ENCODE data around the gene DHX30.
"Not testable (repeated sequence)": the region's sequence is repeated elsewhere in the genome, so short reads cannot be mapped to it uniquely, and the experiment has no call there.

Gene DHX30

GRCh38 chr3:47854720-47855455, 52.0 kb downstream of the DHX30 start:
- no peak for DNase-seq

- DNase-seq: no peak
Measured at GRCh38 chr3:47855461-47856383, 52.8 kb downstream of the DHX30 start.

DNA sequence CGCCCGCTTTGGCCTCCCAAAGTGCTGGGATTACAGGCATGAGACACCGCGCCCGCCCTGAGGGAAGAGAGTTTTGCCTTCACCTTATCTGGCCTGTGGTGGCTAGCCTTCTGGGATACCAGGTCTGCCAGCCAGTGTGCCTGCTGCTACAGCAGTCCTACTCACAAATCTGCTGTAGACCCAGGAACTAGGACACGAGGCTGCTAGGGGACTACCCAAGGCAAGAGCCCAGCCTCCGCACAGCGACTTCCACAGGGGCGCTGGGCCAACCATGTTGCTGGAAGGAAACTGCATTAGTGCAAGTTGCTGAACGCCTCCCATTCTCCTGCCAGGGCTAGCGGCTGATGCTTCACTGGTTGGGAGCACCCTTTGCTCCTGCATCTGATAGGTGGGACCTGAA, 53.7 kb downstream of the DHX30 start:
- DNase-seq: no peak

- no peak for DNase-seq
Measured at GRCh38 chr3:47857151-47857550, 54.2 kb downstream of the DHX30 start.

DNA sequence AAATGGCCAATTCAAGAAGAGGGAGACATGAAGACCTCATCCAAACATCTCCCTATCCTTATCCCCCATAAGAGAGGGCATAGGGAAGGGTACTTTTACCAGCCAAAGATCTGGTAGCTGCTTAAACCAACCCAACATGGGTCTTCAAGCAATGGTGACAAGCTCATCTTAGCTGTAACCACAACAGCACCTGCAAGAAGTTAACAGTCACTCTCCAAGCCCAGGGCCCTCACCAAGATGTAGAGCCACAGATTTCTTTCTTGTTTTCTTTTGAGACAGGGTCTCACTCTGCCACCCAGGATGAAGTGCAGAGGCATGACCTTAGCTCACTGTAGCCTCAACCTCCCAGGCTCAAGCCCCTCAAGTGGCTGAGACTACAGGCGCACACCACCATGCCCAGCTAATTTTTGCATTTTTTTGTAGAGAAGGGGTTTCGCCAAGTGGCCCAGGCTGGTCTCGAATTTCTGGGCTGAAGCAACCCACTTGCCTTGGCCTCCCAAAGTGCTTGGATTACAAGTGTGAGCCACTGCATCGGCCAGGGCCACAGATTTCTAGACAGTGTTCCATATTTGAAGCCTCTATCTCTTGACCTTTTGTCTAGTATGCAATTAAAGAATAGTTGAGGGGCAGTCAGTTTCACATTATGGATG, 57.1 kb downstream of the DHX30 start:
- DNase-seq: no peak

GRCh38 chr3:47863391-47864128, 60.6 kb downstream of the DHX30 start:
- DNase-seq: no peak

- DNase-seq: no peak
Measured at GRCh38 chr3:47865192-47865591, 62.3 kb downstream of the DHX30 start.

GRCh38 chr3:47867451-47868044, 64.6 kb downstream of the DHX30 start:
- DNase-seq: no peak

GRCh38 chr3:47868306-47868705, 65.4 kb downstream of the DHX30 start:
- no peak for DNase-seq

DNA sequence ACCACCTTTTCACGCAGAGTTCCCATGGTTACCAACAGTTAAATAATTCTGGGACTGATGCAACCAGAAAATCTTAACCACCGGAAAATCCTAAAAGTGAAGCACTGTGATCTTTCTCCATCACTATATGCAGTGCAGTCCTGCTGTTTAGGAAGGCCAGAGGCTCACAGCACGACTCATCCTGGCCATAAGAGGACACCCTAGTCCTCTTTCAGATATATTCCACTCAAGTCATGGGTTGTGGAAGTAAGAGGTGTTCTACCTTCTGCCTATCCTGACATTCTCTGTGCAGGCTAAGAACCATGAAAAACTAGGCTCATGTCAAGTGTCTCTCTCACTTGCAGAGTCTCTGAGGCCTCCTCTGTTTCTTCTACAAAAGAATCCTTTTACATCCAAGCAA, 67.2 kb downstream of the DHX30 start:
- DNase-seq: no peak

DNA sequence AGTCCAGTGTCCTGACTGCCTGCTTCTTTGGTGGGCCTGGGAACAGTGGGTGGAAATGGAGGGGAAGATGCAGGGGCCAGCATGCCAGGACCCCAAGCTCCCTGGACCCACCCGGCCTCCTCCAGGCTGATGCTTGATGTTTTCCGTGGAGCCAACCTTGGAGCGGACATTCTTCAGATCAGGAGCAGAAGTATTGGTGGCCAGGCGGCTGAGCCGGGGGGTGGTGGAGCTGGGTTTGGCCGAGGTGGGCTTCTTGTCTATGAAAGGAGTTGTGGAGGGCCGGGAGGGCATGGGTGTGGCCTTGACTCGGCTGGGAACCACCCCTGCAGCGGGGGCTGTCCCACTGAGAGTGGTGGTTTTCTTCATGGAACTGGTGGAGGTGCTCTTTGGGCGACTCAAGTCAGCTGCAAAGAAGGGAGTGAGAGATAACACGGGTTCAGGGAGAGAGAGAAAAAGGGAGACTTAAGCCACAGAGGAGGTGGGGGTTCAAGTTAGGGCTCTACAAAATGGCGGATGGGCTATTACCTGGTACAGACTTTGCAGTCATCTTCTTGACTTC, 67.8 kb downstream of the DHX30 start:
- no peak for DNase-seq

GRCh38 chr3:47871389-47871788, 68.5 kb downstream of the DHX30 start:
- no peak for DNase-seq

DNA sequence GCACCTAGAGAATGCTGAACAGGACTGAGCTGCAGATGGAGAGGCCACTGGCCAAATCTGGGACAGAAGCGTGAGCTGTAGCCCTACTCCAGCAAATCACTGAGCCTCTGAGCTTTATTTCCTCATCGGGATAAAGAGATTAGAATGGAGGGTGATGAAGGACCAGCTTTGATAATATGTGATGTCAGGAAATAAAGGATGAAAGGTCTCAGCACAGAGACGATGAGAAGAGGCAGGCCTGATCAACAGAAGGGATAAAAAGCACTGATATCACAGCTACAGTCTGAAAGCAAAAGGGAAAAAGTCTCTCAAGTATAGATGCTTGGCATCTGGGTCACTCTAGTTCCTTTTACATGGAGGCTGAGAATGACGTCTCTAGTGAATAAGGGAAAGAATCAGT, 70.0 kb downstream of the DHX30 start:
- DNase-seq: no peak

DNA sequence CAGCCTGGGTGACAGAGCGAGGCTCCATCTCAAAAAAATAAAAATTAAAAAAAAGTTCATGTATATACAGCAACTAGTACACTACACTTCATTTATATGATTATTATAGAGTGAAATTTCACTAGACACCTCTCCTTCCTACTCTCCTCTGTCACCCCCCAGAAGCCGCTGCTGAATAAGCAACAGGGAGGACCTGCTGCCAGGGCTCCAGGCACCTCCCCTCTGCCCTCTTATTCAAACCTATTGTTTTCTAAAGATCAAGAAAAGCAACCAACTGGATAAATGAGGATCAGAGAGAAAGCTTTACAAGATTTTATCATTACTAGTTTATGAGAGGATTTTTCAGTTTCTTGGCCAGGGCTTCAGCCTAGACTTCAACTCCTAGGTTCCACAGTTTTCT, 71.5 kb downstream of the DHX30 start:
- no peak for DNase-seq

GRCh38 chr3:47874913-47875312, 72.0 kb downstream of the DHX30 start:
- no peak for DNase-seq

DNA sequence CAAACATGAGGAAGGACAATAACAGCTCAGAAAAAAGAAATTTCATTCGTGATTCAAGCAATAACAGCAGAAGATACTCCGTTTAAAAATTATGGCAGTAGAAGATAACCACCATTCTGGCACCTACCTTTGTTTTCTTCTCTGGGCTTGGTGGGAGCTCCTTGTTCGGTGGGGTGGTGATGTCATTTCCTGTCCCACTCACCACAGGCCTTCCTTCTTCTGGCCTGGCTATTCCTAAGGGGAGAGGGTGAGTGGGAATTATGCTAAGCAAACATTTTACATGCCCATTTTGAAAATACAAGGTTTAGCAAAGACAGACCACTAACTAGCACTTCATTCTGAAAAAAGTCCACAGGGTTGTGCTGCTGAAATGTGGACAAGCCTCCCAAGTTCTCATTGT, 74.4 kb downstream of the DHX30 start:
- DNase-seq: no peak

- DNase-seq: no peak
Measured at GRCh38 chr3:47877719-47878118, 74.8 kb downstream of the DHX30 start.

DNA sequence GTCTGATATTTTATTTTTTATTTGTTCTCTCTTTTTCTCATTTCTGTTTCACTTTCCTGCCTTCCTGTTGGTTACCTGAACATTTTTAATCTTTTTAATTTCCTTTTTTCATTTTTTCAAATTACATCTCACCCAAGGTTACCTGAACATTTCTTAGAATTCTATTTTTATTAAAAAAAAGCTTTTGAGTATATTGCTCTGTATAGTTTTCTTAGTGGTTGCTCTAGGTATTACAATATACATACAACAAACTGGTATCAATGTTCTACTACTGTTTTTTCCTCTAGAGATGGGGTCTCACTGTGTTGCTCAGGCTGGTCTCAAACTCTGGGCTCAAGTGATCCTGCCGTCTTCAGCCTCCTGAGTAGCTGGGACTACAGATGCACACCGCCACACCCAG, 79.4 kb downstream of the DHX30 start:
- DNase-seq: no peak

GRCh38 chr3:47884603-47885002, 81.7 kb downstream of the DHX30 start:
- DNase-seq: no peak

- no peak for DNase-seq
Measured at GRCh38 chr3:47885168-47885567, 82.2 kb downstream of the DHX30 start.

DNA sequence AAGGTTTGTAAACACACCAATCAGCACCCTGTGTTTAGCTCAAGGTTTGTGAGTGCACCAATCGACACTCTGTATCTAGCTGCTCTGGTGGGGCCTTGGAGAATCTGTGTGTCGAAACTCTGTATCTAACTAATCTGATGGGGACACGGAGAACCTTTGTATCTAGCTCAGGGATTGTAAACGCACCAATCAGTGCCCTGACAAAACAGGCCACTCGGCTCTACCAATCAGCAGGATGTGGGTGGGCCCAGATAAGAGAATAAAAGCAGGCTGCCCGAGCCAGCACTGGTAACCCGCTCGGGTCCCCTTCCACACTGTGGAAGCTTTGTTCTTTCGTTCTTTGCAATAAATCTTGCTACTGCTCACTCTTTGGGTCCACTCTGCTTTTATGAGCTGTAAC, 85.1 kb downstream of the DHX30 start:
- DNase-seq: not testable (repeated sequence)

Measured in retina (tissue), 1 donor.